ENCODE results near the gene TSR1.

The TSR1 gene

GRCh38 chr17:2373179-2373578 lies 36.9 kb upstream of the TSR1 start:
- Histone ChIP-seq H3K36me3 (ENCODE audit: control insufficient read depth, insufficient read depth, low read length) (no peaks in the 10 kb centered on the region), H3K9me3 (ENCODE audit: control insufficient read depth, low read length) (no peaks in the 10 kb centered on the region), H3K27me3 (ENCODE audit: control insufficient read depth, insufficient read depth, low read length) (no peaks in the 10 kb centered on the region), H3K4me3 (ENCODE audit: low read depth, low read length) (no peak overlapping the region), H3K9ac (no peak overlapping the region), H3K27ac (no peak overlapping the region), H3K4me1 (no peaks in the 10 kb centered on the region), H3K79me2 (no peaks in the 10 kb centered on the region), H2AFZ (no peak overlapping the region), H3K4me2 (ENCODE audit: low read length) (no peak overlapping the region)
- TF ChIP-seq CTCF (IDR thresholded peaks at IDR 0.05): no peak

- no peaks in the 10 kb centered on the region for H3K4me1 ChIP-seq
- H3K36me3 ChIP-seq (ENCODE audit: control insufficient read depth, insufficient read depth, low read length): no peaks in the 10 kb centered on the region
- no peaks in the 10 kb centered on the region for H3K27me3 ChIP-seq (ENCODE audit: control insufficient read depth, insufficient read depth, low read length)
- H3K9me3 ChIP-seq (ENCODE audit: control insufficient read depth, low read length): no peaks in the 10 kb centered on the region
- no peak overlapping the region for H3K4me2 ChIP-seq (ENCODE audit: low read length)
- H3K4me3 ChIP-seq (ENCODE audit: low read depth, low read length): no peak overlapping the region
- no peak for TF ChIP-seq CTCF (IDR thresholded peaks at IDR 0.05)
- no peak overlapping the region for H3K27ac ChIP-seq
- no peak overlapping the region for H2AFZ ChIP-seq
- H3K9ac ChIP-seq: no peak overlapping the region
- H3K79me2 ChIP-seq: no peaks in the 10 kb centered on the region
These were observed 36.4 kb upstream of the TSR1 start for GRCh38 chr17:2372681-2373080.

- H2AFZ ChIP-seq: no peak overlapping the region
- no peaks in the 10 kb centered on the region for H3K36me3 ChIP-seq (ENCODE audit: control insufficient read depth, insufficient read depth, low read length)
- H3K27me3 ChIP-seq (ENCODE audit: control insufficient read depth, insufficient read depth, low read length): no peaks in the 10 kb centered on the region
- no peak overlapping the region for H3K9ac ChIP-seq
- TF ChIP-seq CTCF (IDR thresholded peaks at IDR 0.05): no peak
- H3K79me2 ChIP-seq: no peaks in the 10 kb centered on the region
- no peak overlapping the region for H3K4me3 ChIP-seq (ENCODE audit: low read depth, low read length)
- H3K9me3 ChIP-seq (ENCODE audit: control insufficient read depth, low read length): no peaks in the 10 kb centered on the region
- H3K4me2 ChIP-seq (ENCODE audit: low read length): no peak overlapping the region
- H3K4me1 ChIP-seq: no peaks in the 10 kb centered on the region
- no peak overlapping the region for H3K27ac ChIP-seq
These were observed 35.9 kb upstream of the TSR1 start for GRCh38 chr17:2372180-2372579.

DNA sequence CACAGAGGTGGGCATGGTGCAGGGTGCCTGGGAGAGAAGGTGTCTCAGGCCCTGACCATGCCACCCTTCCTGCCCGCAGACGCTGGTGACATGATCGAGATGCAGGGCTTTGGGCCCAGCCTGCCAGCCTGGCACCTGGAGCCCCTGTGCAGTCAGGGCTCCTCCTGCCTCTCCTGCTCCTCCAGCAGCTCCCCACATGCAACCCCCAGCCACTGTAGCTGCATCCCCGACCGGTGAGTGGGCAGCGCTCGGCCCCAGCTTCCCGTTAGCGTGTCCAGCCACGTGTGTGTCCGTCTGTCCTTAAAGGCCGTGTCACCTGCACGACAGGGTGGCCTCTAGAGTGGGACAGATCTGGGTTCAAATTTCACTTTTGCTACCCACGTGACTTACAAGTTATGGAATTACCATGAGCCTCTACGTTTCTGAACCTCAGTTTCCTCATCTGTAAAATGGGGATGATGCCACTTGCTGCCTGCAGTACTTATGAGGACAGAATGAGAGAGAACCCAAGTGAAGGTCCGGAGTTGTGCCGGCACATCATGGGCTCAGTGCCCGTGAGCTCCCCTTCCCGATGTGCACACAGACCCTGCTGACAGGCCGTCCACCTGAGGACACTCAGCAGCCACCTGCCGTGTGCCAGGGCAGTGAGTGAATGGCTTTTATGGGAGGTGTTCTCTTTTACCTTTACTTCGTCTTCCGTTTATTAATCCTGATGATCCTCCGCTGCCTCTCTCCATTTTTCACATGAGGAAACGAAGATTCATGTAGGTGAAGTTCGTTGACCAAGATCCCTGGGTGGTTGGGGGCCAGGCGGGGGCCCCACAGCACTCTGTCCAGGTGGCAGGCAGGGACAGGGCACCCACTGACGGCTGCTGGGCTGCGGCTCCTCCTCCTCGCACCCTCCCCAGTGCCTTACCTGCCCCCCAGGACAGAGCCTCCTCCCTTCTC lies 35.2 kb upstream of the TSR1 start:
- H3K4me1 ChIP-seq: no peaks in the 10 kb centered on the region
- no peaks in the 10 kb centered on the region for H3K36me3 ChIP-seq (ENCODE audit: control insufficient read depth, insufficient read depth, low read length)
- no peak overlapping the region for H3K27ac ChIP-seq
- no peak overlapping the region for H3K9ac ChIP-seq
- TF ChIP-seq CTCF (IDR thresholded peaks at IDR 0.05): no peak
- H3K9me3 ChIP-seq (ENCODE audit: control insufficient read depth, low read length): no peaks in the 10 kb centered on the region
- H3K79me2 ChIP-seq: no peaks in the 10 kb centered on the region
- H2AFZ ChIP-seq: no peak overlapping the region
- H3K4me2 ChIP-seq (ENCODE audit: low read length): no peak overlapping the region
- H3K27me3 ChIP-seq (ENCODE audit: control insufficient read depth, insufficient read depth, low read length): no peaks in the 10 kb centered on the region
- no peak overlapping the region for H3K4me3 ChIP-seq (ENCODE audit: low read depth, low read length)

GRCh38 chr17:2370211-2370589 lies 33.9 kb upstream of the TSR1 start:
- H3K79me2 ChIP-seq: no peaks in the 10 kb centered on the region
- no peak for TF ChIP-seq CTCF (IDR thresholded peaks at IDR 0.05)
- H3K4me3 ChIP-seq (ENCODE audit: low read depth, low read length): no peak overlapping the region
- H2AFZ ChIP-seq: no peak overlapping the region
- no peak overlapping the region for H3K4me2 ChIP-seq (ENCODE audit: low read length)
- H3K27ac ChIP-seq: no peak overlapping the region
- H3K27me3 ChIP-seq (ENCODE audit: control insufficient read depth, insufficient read depth, low read length): no peaks in the 10 kb centered on the region
- H3K36me3 ChIP-seq (ENCODE audit: control insufficient read depth, insufficient read depth, low read length): no peaks in the 10 kb centered on the region
- no peaks in the 10 kb centered on the region for H3K9me3 ChIP-seq (ENCODE audit: control insufficient read depth, low read length)
- H3K4me1 ChIP-seq: no peaks in the 10 kb centered on the region
- no peak overlapping the region for H3K9ac ChIP-seq
